Stimulated activated CD8-positive, alpha-beta memory T cell treated with anti-CD3 and anti-CD28 coated beads, Interleukin-4, amount 100 ng/mL, for 1 hour (primary cell): ENCODE results near the gene MMP15.
"Not testable (repeated sequence)": the region's sequence is repeated elsewhere in the genome, so short reads cannot be mapped to it uniquely, and the experiment has no call there.

Source experiments
- DNase-seq, 2 donors: peaks; one replicate each; pipeline ENCODE4 v3.0.0-alpha.2; 2020; ENCODE audit warnings: low read depth in 2 of 2, low spot score in 1 of 2

Gene MMP15

GRCh38 chr16:58048494-58049231 is 23.1 kb downstream of the MMP15 start:
- DNase-seq = no peak

GRCh38 chr16:58049232-58050185 is 24.0 kb downstream of the MMP15 start:
- no peak for DNase-seq

- DNase-seq = no peak
Observed at GRCh38 chr16:58051296-58051695, 25.7 kb downstream of the MMP15 start.

GRCh38 chr16:58051821-58052603 is 26.5 kb downstream of the MMP15 start:
- DNase-seq = no peak

GRCh38 chr16:58053682-58054005 is 28.1 kb downstream of the MMP15 start:
- no peak for DNase-seq

GRCh38 chr16:58054289-58054688 is 28.7 kb downstream of the MMP15 start:
- DNase-seq = no peak

- no peak for DNase-seq
Observed at GRCh38 chr16:58056580-58056979, 31.0 kb downstream of the MMP15 start.

GRCh38 chr16:58057121-58057520 is 31.6 kb downstream of the MMP15 start:
- no peak for DNase-seq

- DNase-seq = no peak
Observed at GRCh38 chr16:58057784-58058183, 32.2 kb downstream of the MMP15 start.

GRCh38 chr16:58062821-58063220 is 37.3 kb downstream of the MMP15 start:
- no peak for DNase-seq

GRCh38 chr16:58063377-58064076 is 38.0 kb downstream of the MMP15 start:
- no peak for DNase-seq

GRCh38 chr16:58070585-58070984 is 45.0 kb downstream of the MMP15 start:
- DNase-seq = no peak

GRCh38 chr16:58072134-58072533 is 46.6 kb downstream of the MMP15 start:
- not testable (repeated sequence) for DNase-seq

- not testable (repeated sequence) for DNase-seq
Observed at GRCh38 chr16:58073086-58073485, 47.5 kb downstream of the MMP15 start.

- DNase-seq = no peak
Observed at GRCh38 chr16:58074657-58075056, 49.1 kb downstream of the MMP15 start.

GRCh38 chr16:58076514-58076913 is 51.0 kb downstream of the MMP15 start:
- no peak for DNase-seq

GRCh38 chr16:58077796-58078195 is 52.2 kb downstream of the MMP15 start:
- no peak for DNase-seq

GRCh38 chr16:58080657-58081056 is 55.1 kb downstream of the MMP15 start:
- DNase-seq = not testable (repeated sequence)

GRCh38 chr16:58082381-58082780 is 56.8 kb downstream of the MMP15 start:
- DNase-seq = no peak

GRCh38 chr16:58084635-58085034 is 59.1 kb downstream of the MMP15 start:
- no peak for DNase-seq

- no peak for DNase-seq
Observed at GRCh38 chr16:58085171-58085570, 59.6 kb downstream of the MMP15 start.
